Panc1 (cell line): ENCODE results near the gene SGK1. TPM values are rescaled to one million over a fixed set of nuclear protein-coding genes. Genes with fewer than 3 reads are reported as not detected.

ENCODE experiments used
- ATAC-seq: fragments of 200-7000 bp; cut with Tn5 transposase; 2 replicates; pipeline ENCODE4 v1.9.1; 2020; ENCODE audit warnings: mild to moderate bottlenecking, moderate library complexity
- BruUV-seq: library from RNA; stranded (reverse); fragments of 400-500 nt; replicated peaks from 2 replicates; lab custom pipeline; 2021; lab: Mats Ljungman, UMichigan
- CTCF ChIA-PET: fragments of 300-600 bp; sonication (Branson Sonifier 250); formaldehyde crosslinking; loops from one replicate; lab custom pipeline; 2022; ENCODE audit warnings: antibody characterized with exemption; lab: Charles Lee
- POLR2A ChIA-PET: fragments of 300-600 bp; sonication (Branson Sonifier 250); formaldehyde crosslinking; loops from one replicate; lab custom pipeline; 2022; ENCODE audit warnings: antibody characterized with exemption; lab: Charles Lee
- DNase-seq: peaks from one replicate; pipeline ENCODE4 v3.0.0-alpha.2; 2010; ENCODE audit warnings: low read depth, low spot score
- H3K27ac ChIP-seq: 2 replicates; pipeline ENCODE4 v1.5.1; 2011; ENCODE audit warnings: mild to moderate bottlenecking, low read length, inconsistent platforms
- H3K27me3 ChIP-seq: fragments of 200-500 bp; sonication (Bioruptor generic); 2 replicates; pipeline ENCODE4 v1.6.0; 2014; ENCODE audit warnings: low read length, inconsistent platforms; ENCODE audit not compliant: control insufficient read depth, insufficient read depth
- H3K36me3 ChIP-seq: fragments of 200-500 bp; sonication (Bioruptor generic); 2 replicates; pipeline ENCODE4 v1.5.1; 2014; ENCODE audit warnings: inconsistent platforms, mild to moderate bottlenecking, low read length, moderate library complexity; ENCODE audit not compliant: control insufficient read depth, insufficient read depth
- H3K4me1 ChIP-seq: 2 replicates; pipeline ENCODE4 v1.5.1; 2011; ENCODE audit warnings: inconsistent platforms, mild to moderate bottlenecking, low read length, moderate library complexity; ENCODE audit not compliant: control insufficient read depth, insufficient read depth
- H3K4me3 ChIP-seq, 2 experiments: 2 replicates each; pipeline ENCODE4 v1.5.1; 2011 to 2012; ENCODE audit warnings: low read depth in 2 of 2, low read length in 2 of 2, mild to moderate bottlenecking in 2 of 2, inconsistent platforms in 1 of 2, moderate library complexity in 1 of 2
- H3K9me3 ChIP-seq: fragments of 200-500 bp; sonication (Bioruptor generic); 2 replicates; pipeline ENCODE4 v1.5.1; 2014; ENCODE audit warnings: low read depth, mild to moderate bottlenecking, inconsistent platforms, low read length, moderate library complexity; ENCODE audit not compliant: control insufficient read depth, insufficient read depth
- CTCF ChIP-seq: fragments of 450-650 bp; IDR thresholded peaks from 2 replicates; pipeline ENCODE4 v1.5.1; 2017; ENCODE audit warnings: mild to moderate bottlenecking
- POLR2AphosphoS5 ChIP-seq: IDR thresholded peaks from 2 replicates; pipeline ENCODE4 v1.6.1; 2012; ENCODE audit warnings: mild to moderate bottlenecking, low read depth, low read length, moderate library complexity
- REST ChIP-seq, 2 experiments: IDR thresholded peaks; 2 replicates each; pipeline ENCODE4 v1.6.1; 2011 to 2012; ENCODE audit warnings: low read depth in 2 of 2, control low read depth in 1 of 2, low read length in 1 of 2, mild to moderate bottlenecking in 1 of 2, moderate library complexity in 1 of 2; ENCODE audit not compliant: insufficient read depth in 1 of 2
- SIN3A ChIP-seq: IDR thresholded peaks from 2 replicates; pipeline ENCODE4 v1.6.1; 2012; ENCODE audit warnings: low read depth, mild to moderate bottlenecking, low read length, moderate library complexity, borderline replicate concordance; ENCODE audit not compliant: insufficient read depth
- TCF7L2 ChIP-seq: IDR thresholded peaks from 2 replicates; pipeline ENCODE4 v1.6.1; 2011; ENCODE audit warnings: mild to moderate bottlenecking, low read depth, low read length, inconsistent platforms
- in situ Hi-C: cut with HindIII; loops from 2 replicates; pipeline ENCODE4 v1.10.0; 2016; ENCODE audit warnings: low sequenced_read_pairs, low pct_unique_long_range_greater_than_20kb
- intact Hi-C: fragments of 100-400 bp; cut with micrococcal nuclease; formaldehyde crosslinking; loops from one replicate; pipeline ENCODE4 v1.10.0; 2022; ENCODE audit not compliant: unreplicated experiment
- total RNA-seq: library from RNA; stranded (reverse); gene quantifications from one replicate; pipeline ENCODE4 v1.2.1, GENCODE V29; 2021; ENCODE audit not compliant: unreplicated experiment

Gene SGK1
- total RNA-seq, 1 experiment from 2014 or later = 7.5 TPM

GRCh38 chr6:134195985-134196384 lies 121.9 kb downstream of the SGK1 start:
- BruUV-seq = no TSS peak
- Histone ChIP-seq H3K27ac (no peak overlapping the region), H3K4me3 (no peak overlapping the region), H3K36me3 (no peaks in the 10 kb centered on the region), H3K4me1 (no peaks in the 10 kb centered on the region), H3K27me3 (no peaks in the 10 kb centered on the region), H3K9me3 (no peaks in the 10 kb centered on the region)
- intact Hi-C loops (no loop called here), in situ Hi-C loops (no loop called here)
- TF ChIP-seq CTCF (no peak), SIN3A (no peak), TCF7L2 (no peak), REST (IDR thresholded peaks at IDR 0.05; ENCODE audit: insufficient read depth in 1 of 2, low read depth in 2 of 2, low read length in 1 of 2) (no peak), POLR2AphosphoS5 (no peak)
- DNase-seq (no peak), ATAC-seq (no peak)
- ChIA-PET CTCF (no interaction called here), POLR2A (no interaction called here)

GRCh38 chr6:134195164-134195906 lies 122.6 kb downstream of the SGK1 start:
- no TSS peak for BruUV-seq
- ChIA-PET POLR2A (no interaction called here), CTCF (interaction anchor here (0.6 kb wide), 1 partner anchor 444 kb away, joined by 5 read pairs; no protein-coding TSS in a partner anchor)
- intact Hi-C loops = no loop called here
- Histone ChIP-seq H3K27me3 (no peaks in the 10 kb centered on the region), H3K4me1 (no peaks in the 10 kb centered on the region), H3K9me3 (no peaks in the 10 kb centered on the region), H3K36me3 (no peaks in the 10 kb centered on the region), H3K27ac (no peak overlapping the region), H3K4me3 (no peak overlapping the region)
- in situ Hi-C loops = no loop called here
- TF ChIP-seq TCF7L2 (no peak), SIN3A (no peak), POLR2AphosphoS5 (no peak), CTCF (no peak), REST (IDR thresholded peaks at IDR 0.05; ENCODE audit: insufficient read depth in 1 of 2, low read depth in 2 of 2, low read length in 1 of 2) (no peak)
- no peak for ATAC-seq
- DNase-seq = no peak
